Measurements from ENCODE around the gene TRIP11.

Gene TRIP11

DNA sequence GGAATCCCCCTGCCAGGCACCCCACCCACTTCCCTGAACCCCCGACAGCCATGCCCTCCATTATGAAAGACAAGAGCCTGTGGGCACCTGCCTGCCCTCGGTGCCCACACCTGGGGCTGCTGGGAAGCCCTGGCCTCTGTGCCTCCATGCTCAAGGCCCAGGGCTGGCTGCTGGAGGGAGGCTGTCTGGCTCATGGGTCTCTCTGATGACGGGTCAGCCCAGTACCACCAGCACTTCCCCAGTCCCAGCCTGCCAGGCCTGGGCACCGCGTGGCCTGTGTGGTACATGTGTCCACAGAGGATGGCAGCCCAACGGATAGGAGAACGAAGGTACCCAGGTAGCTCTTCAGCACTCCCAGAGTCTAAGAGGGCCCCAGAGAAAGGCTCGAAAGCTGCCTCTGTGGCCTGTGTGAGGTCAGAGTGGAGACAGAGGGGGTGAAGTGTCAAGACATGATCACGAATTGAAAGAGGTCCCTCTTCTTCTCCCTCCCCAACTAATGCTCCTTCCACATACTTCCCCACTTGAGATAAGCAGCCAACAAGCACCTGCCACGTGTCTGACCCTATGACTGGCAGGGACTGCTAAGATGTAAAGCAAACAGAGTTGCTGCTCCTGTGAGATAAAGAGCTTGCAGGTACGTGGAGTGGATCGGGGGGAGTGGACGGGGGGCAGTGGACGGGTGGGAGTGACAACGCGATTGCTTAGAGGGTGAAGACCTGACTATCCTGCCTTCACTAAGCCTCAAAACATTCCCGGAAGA lies 113.5 kb downstream of the TRIP11 start:
- H3K27ac Mint-ChIP-seq = no peak overlapping the region
- H3K4me1 Mint-ChIP-seq (ENCODE audit: low read depth) = no peaks in the 10 kb centered on the region
- no peak overlapping the region for H3K4me3 Mint-ChIP-seq
- no peaks in the 10 kb centered on the region for H3K9me3 Mint-ChIP-seq (ENCODE audit: low read depth)
- H3K36me3 Mint-ChIP-seq = no peaks in the 10 kb centered on the region
- H3K27me3 Mint-ChIP-seq = no peaks in the 10 kb centered on the region

DNA sequence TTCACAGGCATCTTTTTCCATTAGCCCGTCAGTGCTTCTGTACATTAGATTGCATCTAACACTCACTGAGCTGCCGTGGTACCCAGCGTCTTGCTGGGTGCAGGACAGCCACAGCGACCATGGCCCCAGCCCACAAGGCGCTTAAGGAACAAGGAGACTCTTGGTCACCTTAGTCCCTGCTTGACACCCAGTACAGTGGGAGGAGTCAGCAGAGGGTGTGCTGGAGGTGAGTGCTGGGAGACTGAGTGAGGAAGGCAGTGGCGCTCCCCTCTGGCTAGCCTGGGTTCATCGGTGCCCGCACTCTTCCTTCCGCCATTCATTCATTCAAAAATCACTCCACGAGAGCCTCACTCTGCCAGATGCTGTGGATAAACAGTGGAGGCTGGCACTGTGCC lies 114.1 kb downstream of the TRIP11 start:
- Mint-ChIP-seq H3K36me3 (no peaks in the 10 kb centered on the region), H3K27me3 (no peaks in the 10 kb centered on the region), H3K4me1 (ENCODE audit: low read depth) (no peaks in the 10 kb centered on the region)

DNA sequence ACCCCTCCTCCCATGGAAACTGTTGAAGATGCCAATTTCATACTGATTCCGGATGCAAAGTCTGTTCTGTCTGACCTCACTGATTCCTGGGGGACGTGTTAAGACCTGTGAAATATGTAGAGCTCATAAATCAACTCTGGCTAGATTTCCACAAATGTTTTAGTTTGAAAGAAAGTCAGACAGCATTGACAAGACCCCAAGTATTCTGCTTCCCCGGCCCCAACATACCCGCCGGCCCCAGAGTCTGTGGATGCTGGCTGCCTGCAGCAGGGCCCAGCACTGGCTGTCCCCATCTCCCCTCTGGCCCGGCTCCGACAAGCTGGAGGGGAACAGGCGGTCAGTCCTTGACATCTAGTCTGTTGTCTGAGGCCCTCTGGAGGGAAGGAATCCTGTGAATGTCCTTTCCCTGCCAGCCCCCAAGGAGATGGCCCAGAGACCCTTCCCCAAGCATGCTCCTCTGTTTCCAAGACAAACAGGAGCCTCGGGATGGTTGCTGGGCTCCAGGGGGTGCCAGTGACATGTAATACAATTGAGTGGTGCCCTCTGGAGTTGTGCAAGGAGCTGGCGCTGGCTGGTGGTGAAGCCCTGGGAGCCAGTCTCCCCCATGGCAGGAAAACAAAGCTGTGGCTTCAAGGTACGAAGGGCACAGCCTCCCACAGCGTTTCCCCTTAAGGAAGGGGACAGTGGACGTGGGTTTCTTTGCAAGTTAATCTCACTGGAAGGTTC lies 114.7 kb downstream of the TRIP11 start:
- no peaks in the 10 kb centered on the region for H3K27me3 Mint-ChIP-seq
- H3K27ac Mint-ChIP-seq = no peak overlapping the region
- H3K9me3 Mint-ChIP-seq (ENCODE audit: low read depth) = no peaks in the 10 kb centered on the region
- H3K4me3 Mint-ChIP-seq = no peak overlapping the region
- H3K4me1 Mint-ChIP-seq (ENCODE audit: low read depth) = no peaks in the 10 kb centered on the region
- H3K36me3 Mint-ChIP-seq = no peaks in the 10 kb centered on the region

More for the DNA sequence above, 114.1 kb downstream of the TRIP11 start:
- Mint-ChIP-seq H3K27ac (no peak overlapping the region), H3K4me3 (no peak overlapping the region), H3K9me3 (ENCODE audit: low read depth) (no peaks in the 10 kb centered on the region)

DNA sequence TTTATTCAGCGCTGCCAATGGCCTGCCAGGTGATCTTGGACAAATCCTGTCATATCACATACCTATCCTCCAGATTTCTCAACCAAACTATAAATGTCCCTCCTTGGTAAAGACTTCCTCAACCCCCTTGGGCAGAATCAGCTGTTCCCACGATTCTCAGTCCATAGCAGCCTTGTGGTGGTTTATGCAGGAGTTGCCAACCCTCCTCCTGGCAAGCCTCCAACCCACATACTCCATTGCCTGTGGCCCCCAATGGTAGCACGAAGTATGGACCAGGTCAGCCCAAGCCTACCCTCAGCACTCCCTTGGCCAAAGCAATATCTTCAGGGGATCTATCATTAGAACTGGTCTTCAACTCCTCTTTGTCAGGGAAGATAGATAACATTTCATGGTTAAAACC lies 119.3 kb downstream of the TRIP11 start:
- Mint-ChIP-seq H3K36me3 (peaks cover 2% of the 10 kb centered on the region), H3K27me3 (no peaks in the 10 kb centered on the region), H3K4me1 (ENCODE audit: low read depth) (no peaks in the 10 kb centered on the region), H3K4me3 (no peak overlapping the region), H3K27ac (no peak overlapping the region), H3K9me3 (ENCODE audit: low read depth) (no peaks in the 10 kb centered on the region)

DNA sequence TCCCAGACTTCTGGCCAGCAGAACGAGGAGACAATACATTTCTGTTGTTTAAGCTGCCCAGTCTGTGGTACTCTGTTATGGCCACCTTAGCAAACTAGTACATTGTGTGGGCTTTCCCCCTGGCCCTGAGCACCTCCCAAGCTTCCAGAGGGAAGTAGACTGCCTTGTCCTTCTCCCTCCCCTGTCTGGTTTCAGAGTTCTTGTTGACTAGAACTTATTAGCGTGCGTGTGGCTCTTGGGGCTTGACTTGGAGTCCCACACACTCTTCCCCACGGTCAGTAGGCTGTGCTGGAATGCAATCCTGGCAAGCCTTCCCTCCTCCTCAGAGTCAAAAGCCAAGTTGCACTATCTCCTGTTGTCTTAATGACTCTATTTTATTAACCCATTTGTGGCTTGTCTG lies 120.0 kb downstream of the TRIP11 start:
- no peaks in the 10 kb centered on the region for H3K4me1 Mint-ChIP-seq (ENCODE audit: low read depth)
- no peak overlapping the region for H3K4me3 Mint-ChIP-seq
- H3K27me3 Mint-ChIP-seq = no peaks in the 10 kb centered on the region
- H3K36me3 Mint-ChIP-seq = peaks cover 2% of the 10 kb centered on the region
- no peak overlapping the region for H3K27ac Mint-ChIP-seq
- H3K9me3 Mint-ChIP-seq (ENCODE audit: low read depth) = no peaks in the 10 kb centered on the region

DNA sequence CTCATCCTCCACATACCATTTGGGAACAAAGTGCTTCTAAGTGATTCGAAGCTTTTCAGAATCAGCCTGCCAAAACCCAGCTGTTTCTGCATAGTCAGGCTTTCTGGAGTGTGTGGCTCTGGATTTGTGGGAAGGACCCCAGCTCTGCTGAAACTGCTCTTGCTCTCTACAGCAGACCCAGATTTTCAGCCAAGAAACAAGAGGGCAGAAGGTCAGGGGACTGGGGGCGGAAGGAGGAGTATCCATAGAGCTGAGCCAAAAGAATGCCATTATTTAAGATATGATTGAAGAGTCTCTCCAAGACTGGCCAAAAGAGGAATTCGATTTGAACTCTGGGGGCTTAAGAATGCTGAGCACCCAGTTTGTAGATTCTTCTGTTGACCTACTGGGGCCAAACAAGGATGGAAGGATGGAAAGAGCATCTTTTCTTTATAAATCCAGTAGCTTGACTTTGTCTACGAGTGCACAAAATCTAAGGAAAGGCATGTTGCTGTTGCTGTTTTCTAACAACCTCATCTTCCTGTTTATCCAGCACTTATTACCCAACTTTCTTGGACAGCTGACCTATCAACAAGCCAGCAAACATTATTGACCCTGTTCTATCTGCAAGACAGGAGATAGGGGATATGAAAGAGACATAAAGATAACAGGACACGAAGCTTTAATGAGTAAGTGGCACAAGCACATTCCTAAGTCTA lies 121.5 kb downstream of the TRIP11 start:
- H3K27me3 Mint-ChIP-seq = no peaks in the 10 kb centered on the region
- H3K27ac Mint-ChIP-seq = no peak overlapping the region
- H3K9me3 Mint-ChIP-seq (ENCODE audit: low read depth) = no peaks in the 10 kb centered on the region
- peaks cover 2% of the 10 kb centered on the region for H3K36me3 Mint-ChIP-seq
- H3K4me1 Mint-ChIP-seq (ENCODE audit: low read depth) = no peaks in the 10 kb centered on the region
- H3K4me3 Mint-ChIP-seq = no peak overlapping the region
